NOMO-1 treated with dmso at 0.1 percent for 144 hours (cell line): Measurements from ENCODE around the gene TBX1.

Experiments
- DNase-seq: peaks from one replicate; lab custom pipeline; 2025; ENCODE audit not compliant: unreplicated experiment; lab: John Stamatoyannopoulos, UW

TBX1 gene

GRCh38 chr22:19751497-19752245 is 8.9 kb upstream of the TBX1 start:
- no peak for DNase-seq

DNA sequence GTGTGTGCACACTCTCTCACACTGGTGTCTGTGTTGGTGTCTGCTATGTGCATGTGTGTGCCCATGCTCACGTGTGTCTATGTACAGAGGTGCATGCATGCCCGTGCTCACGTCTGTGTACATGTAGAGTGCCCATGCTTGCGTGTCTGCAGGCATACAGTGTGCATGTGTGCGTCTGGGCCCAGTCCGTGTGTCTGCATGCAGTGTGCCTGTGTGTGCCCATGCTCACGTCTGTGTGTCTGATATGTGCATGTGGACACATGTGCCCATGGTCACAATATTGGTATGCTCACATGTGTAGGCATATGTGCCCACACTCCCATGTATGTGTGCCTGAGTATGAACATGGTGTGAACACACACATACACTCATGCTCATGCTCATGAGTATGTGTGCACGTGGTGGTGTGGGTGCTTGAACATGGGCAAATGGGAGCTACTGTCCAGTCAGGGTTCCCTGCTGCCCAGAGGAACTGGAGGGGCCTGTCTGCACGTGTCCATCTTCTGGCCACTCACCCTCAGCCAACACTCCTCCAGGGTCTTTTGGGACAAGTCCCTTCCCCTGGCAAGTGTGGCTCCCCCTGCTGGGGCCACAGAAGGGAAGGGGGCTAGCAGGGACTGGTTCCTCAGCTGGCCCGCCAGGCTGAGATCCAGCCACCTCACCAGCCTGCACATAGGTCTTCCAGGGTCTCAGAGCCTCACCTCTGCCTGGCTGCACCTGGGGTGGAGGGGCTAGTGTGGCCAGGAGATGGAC is 7.3 kb upstream of the TBX1 start:
- no peak for DNase-seq

GRCh38 chr22:19753996-19754700 is 6.4 kb upstream of the TBX1 start:
- DNase-seq, result no peak

DNA sequence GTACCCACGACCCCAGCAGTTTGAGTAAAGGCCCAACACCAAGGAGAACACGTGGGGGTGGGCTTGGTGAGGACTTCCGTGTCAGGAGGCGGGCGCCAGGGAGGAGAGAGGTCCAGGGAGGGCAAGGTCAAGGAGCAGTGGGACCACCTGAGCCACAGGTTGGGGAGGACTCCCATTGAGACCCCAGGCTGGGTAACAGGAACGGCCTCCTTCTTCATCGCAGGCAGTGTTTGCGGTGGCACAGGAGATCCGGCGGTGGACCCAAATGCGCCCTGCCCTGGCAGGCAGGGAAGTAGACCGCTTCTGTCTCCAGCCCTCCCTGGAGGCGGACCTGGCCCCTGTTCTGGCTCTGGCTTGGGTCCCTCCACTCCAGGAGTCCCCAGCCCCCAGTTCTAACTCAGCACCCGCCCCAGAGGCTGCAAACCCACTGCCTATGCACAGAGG is 5.9 kb upstream of the TBX1 start:
- no peak for DNase-seq

- DNase-seq, result no peak
Measured at GRCh38 chr22:19755145-19755710, 5.3 kb upstream of the TBX1 start.

DNA sequence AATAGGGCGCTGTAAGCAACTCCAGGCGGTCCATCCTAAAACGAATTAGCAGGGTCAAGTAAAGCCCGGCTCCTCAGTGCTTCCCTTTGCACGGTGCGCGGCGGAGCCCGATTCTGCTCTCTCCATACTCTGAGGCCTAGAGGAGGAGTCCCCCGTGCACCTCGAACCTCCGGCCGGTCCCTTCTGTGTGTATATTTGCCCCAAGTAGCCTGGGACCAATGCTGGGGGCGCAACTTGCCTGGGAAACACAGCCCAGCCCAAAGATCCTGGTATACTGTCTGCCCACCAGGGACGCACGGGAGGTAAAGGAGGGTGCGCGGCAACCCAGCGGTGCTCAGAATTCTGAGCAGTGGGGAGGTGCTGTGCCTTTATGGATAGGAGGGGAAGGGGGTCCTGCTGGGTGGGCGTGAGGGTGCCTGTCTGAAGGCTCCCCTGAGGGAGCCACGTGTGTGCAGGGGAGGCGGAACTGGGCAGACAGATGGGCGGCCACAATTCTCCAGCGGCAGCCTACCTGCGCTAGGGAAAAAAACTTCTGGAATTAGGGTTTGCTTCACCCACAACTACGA is 4.8 kb upstream of the TBX1 start:
- no peak for DNase-seq

- DNase-seq, result peak; percentile 25
Measured at GRCh38 chr22:19756288-19757128, 4.1 kb upstream of the TBX1 start.

DNA sequence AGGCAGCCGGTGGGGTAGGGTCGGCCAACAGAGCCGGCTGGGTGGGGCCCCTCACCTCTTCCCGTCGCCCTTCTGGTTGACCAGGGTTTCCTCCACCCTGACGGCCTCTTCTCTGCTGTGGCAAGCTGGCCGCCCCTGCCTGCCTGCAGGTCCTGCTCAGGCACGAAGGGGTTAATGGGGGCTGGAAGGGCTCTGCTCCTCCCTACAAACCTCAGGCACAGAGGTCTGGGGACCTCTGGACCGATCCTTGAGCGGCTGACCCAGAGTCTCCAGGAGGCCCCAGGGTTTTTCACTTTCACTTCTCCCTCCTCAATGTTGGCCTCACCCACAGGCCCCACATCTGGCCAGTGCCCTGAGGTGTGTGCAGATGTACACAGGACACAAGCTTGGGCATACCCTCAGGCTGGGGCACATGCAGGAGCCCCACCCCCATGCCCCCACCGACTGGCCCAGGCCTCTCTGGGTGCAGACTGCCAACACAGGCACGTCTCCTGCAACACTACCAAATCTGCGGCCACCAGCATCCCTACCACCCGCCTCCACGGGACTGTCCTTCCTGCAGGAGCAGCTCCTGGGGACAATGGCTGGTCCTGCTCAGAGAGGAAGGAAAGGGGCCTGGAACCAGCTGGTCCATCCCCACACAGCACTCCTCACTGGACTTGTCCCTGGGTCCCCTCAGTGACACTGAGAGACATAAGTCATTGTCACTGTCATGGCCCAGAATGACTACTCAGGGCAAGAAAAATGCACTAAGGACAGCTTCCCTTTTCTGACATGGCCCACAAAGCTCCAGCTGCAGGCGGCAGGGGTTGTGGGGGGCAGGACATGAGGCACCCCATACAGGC is 3.2 kb upstream of the TBX1 start:
- DNase-seq, result peak; percentile 54

DNA sequence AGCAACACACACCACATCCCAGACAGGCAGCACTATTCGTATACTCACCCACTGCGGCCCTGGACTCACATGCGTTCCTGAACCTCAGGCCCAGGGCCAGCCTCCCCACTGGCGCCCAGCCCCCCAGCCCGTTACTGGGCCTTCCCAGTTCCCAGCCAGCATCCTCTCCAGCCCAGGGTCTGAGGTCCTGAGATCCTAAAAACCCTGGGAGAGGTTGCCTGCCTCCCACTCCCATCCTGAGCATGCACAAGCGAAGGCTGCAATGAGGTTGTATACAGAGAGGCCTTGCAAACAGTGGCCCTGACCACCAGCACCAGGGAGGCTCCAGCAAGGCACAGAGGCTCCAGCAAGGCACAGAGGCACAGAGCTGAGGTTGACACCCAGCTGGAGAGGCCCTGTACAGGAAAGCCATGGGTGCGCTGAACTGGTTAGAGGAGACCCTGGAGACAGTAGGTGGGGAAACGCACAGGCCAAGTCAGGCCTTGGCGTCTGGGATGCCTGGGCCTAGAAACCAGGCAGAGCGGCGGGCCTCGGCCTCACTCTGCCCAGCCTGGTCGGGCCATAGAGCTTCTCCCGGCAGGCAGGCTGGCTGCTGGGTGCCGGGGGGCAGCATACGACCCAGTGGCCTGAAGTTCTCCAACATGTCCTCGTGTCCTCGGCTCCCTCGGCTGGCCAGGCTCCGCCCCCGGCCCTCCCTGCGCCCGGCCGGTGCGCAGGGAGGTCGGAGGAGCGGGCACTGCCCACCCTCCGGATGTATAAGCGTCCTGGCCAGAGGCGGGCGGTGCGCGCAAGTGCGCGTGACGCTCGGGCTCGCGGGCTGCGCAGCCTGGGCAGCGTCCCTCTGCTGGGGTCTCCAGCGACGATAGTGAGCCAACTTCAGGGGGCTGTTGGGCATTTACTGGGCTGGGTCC is 2.3 kb upstream of the TBX1 start:
- DNase-seq, result no peak

DNA sequence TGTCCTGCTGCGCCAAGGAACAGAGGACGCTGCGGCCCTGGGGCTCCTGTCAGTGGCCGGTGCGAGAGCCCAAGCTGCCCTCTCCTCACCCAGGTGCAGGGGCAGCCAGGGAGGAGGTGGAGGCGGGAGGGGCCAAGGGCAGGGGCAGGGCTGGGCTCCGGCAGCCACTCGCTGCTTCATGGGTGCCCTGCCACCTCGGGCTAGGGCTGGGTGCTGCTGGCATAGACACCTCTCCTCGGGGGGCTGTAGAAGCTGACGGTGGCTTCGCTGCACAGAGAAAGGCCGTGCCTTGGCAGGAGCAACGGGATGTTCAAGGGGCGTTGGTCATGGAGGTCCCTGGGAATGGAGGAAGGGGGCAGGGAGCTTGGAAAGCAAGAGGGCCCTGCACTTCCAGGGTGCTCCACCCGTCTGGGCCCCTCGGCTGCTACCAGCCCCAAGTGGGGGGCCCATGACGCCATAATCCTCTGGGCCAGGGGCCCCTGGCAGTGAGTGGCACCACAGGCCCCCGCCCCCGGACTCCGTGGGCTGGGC is 1.6 kb upstream of the TBX1 start:
- no peak for DNase-seq

- DNase-seq, result no peak
Measured at GRCh38 chr22:19759427-19760057, 1.0 kb upstream of the TBX1 start.

DNA sequence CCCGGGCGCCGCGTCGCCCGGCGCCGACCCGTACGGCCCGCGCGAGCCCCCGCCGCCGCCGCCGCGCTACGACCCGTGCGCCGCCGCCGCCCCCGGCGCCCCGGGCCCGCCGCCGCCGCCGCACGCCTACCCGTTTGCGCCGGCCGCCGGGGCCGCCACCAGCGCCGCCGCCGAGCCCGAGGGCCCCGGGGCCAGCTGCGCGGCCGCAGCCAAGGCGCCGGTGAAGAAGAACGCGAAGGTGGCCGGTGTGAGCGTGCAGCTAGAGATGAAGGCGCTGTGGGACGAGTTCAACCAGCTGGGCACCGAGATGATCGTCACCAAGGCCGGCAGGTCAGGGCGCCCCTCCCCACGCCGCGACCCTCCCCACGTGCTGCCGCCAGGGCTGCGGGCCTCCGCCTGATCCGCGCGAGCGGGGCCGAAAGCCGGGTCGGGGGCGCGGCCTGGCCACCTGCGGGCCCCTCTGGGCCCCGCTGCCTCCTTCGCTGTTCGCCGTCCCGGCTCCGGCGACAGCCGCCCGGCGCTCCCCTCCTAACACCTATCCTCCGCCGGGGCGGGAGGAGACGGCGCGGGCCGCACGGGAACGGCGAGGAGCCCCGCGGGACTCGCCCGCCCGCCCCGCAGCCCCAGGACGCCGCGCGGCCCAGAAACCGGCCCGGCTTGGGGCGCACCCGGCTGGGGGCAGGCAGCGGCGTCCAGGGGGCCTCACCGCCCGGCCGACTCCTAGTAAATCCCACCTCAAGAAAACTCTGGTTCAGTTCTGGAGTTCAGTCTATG is 560 bp downstream of the TBX1 start:
- DNase-seq, result no peak

GRCh38 chr22:19761725-19762567 is 1.4 kb downstream of the TBX1 start:
- DNase-seq, result no peak

GRCh38 chr22:19762568-19763457 is 2.2 kb downstream of the TBX1 start:
- no peak for DNase-seq
